Measurements from ENCODE around the gene POU6F2. TPM values are rescaled to one million over a fixed set of nuclear protein-coding genes. Genes with fewer than 3 reads are reported as not detected.

Gene POU6F2
- total RNA-seq, 2 experiments from 2014 or later: not detected

DNA sequence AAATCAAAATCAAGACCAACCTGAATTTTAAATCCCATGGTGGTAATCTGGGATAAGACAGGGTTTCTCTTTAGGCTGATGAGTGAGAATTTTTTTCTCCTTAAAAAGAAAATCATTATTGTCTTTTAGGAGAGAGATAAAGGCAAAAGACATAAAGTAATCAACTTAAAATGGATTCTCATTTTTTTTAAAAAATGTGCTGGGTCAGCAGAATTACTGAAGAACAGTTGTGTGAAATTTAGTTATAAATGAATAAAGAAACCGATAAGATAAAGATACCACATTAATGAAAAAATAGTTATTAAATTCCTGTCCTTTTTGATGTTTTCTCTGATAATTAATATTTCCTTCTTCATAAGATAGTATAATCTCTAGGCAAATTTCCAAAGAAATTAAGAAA, 427.2 kb downstream of the POU6F2 start:
- DNase-seq: no peak
- TF ChIP-seq, protein P1, sequence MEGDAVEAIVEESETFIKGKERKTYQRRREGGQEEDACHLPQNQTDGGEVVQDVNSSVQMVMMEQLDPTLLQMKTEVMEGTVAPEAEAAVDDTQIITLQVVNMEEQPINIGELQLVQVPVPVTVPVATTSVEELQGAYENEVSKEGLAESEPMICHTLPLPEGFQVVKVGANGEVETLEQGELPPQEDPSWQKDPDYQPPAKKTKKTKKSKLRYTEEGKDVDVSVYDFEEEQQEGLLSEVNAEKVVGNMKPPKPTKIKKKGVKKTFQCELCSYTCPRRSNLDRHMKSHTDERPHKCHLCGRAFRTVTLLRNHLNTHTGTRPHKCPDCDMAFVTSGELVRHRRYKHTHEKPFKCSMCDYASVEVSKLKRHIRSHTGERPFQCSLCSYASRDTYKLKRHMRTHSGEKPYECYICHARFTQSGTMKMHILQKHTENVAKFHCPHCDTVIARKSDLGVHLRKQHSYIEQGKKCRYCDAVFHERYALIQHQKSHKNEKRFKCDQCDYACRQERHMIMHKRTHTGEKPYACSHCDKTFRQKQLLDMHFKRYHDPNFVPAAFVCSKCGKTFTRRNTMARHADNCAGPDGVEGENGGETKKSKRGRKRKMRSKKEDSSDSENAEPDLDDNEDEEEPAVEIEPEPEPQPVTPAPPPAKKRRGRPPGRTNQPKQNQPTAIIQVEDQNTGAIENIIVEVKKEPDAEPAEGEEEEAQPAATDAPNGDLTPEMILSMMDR (IDR thresholded peaks at IDR 0.05): no peak
- no peaks in the 10 kb centered on the region for H3K4me1 Mint-ChIP-seq (ENCODE audit: low read depth)
- no peak for ATAC-seq
- no peaks in the 10 kb centered on the region for H3K9me3 Mint-ChIP-seq
- no peaks in the 10 kb centered on the region for H3K36me3 Mint-ChIP-seq (ENCODE audit: low read depth)
- H3K4me3 Mint-ChIP-seq: no peak overlapping the region
- intact Hi-C loops (cut with micrococcal nuclease): no loop called here
- H3K27me3 Mint-ChIP-seq: no peaks in the 10 kb centered on the region
- no peak overlapping the region for H3K27ac Mint-ChIP-seq
- ChIA-PET CTCF (no interaction called here), POLR2A (no interaction called here)

DNA sequence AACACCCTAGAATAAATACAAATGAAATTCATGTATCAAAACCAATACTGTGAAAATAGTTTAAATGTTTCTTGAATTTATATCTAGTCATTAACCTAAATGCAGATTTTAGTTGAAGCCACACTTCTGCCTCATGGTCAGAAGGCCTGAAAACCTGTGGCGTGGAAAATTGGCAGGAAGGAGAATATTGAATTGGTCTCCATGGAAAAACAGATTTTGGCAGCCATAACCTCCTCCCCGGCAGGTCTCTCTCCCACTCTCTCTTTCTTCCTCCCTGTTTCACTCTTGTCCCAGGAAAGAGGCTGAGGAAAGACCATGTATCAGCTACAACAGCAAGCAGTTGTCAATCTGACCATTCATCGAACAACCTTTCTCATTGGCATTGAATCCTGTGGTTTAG, 427.9 kb downstream of the POU6F2 start:
- no peak overlapping the region for H3K27ac Mint-ChIP-seq
- no peak overlapping the region for H3K4me3 Mint-ChIP-seq

DNA sequence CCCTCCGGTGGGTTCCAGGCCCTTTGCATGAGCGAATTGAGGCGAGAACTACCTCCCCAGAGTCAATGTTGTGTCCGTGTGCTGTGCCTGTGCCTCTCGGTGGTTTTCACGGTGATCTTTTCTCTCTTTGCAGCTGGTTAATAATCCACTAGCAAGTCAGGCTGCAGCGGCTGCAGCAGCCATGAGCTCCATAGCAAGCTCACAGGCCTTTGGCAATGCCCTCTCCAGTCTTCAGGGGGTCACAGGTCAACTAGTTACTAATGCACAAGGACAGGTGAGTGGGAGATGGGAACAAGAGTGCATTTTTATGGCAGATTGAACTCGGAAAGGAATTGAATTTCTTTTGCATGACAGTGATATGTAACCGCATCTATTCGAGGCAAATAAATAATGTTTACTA, 428.8 kb downstream of the POU6F2 start:
- ATAC-seq (no peak), DNase-seq (no peak)
- ChIA-PET CTCF (no interaction called here), POLR2A (interaction anchor here (1.4 kb wide), 1 partner anchor 42 kb away, joined by 3 read pairs; no protein-coding TSS in a partner anchor)
- Mint-ChIP-seq H3K4me3 (no peak overlapping the region), H3K27ac (no peak overlapping the region), H3K9me3 (no peaks in the 10 kb centered on the region), H3K27me3 (peaks cover under 1% of the 10 kb centered on the region), H3K4me1 (ENCODE audit: low read depth) (no peaks in the 10 kb centered on the region), H3K36me3 (ENCODE audit: low read depth) (no peaks in the 10 kb centered on the region)
- intact Hi-C loops (cut with micrococcal nuclease): no loop called here
- TF ChIP-seq, protein P1 (IDR thresholded peaks at IDR 0.05): no peak

More for the DNA sequence above, 427.9 kb downstream of the POU6F2 start:
- H3K9me3 Mint-ChIP-seq: no peaks in the 10 kb centered on the region
- POLR2A ChIA-PET: no interaction called here
- intact Hi-C loops (cut with micrococcal nuclease): no loop called here
- no peaks in the 10 kb centered on the region for H3K36me3 Mint-ChIP-seq (ENCODE audit: low read depth)
- no peaks in the 10 kb centered on the region for H3K4me1 Mint-ChIP-seq (ENCODE audit: low read depth)
- no peaks in the 10 kb centered on the region for H3K27me3 Mint-ChIP-seq
- ATAC-seq (no peak), DNase-seq (no peak)
- TF ChIP-seq, protein P1 (IDR thresholded peaks at IDR 0.05): no peak
- CTCF ChIA-PET: no interaction called here

DNA sequence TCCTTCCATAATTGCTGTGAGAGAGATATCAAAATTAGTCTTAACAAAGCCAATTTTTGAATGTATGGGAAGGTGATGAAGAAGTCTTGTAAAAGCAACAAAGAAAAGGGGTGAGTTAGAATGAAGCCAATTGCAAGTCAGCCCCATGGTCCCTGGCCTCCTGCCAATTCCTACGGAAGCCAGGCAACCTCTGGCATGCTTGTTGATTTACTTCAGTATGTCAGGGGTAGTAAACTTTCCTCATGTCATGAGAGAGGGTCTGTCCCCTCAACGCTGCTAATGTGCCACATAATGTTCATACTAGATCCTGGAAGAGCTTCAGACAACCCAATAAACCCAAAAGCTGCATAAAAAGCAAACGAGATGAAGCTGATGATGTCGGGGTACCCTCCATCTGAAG, 429.4 kb downstream of the POU6F2 start:
- Mint-ChIP-seq H3K4me1 (ENCODE audit: low read depth) (no peaks in the 10 kb centered on the region), H3K27ac (no peak overlapping the region), H3K27me3 (peaks cover 4% of the 10 kb centered on the region), H3K9me3 (no peaks in the 10 kb centered on the region), H3K4me3 (no peak overlapping the region), H3K36me3 (ENCODE audit: low read depth) (no peaks in the 10 kb centered on the region)
- TF ChIP-seq, protein P1 (IDR thresholded peaks at IDR 0.05): no peak
- DNase-seq: no peak
- ChIA-PET CTCF (no interaction called here), POLR2A (interaction anchor here (1.4 kb wide), 1 partner anchor 41 kb away, joined by 3 read pairs; no protein-coding TSS in a partner anchor)
- intact Hi-C loops (cut with micrococcal nuclease): no loop called here
- no peak for ATAC-seq

DNA sequence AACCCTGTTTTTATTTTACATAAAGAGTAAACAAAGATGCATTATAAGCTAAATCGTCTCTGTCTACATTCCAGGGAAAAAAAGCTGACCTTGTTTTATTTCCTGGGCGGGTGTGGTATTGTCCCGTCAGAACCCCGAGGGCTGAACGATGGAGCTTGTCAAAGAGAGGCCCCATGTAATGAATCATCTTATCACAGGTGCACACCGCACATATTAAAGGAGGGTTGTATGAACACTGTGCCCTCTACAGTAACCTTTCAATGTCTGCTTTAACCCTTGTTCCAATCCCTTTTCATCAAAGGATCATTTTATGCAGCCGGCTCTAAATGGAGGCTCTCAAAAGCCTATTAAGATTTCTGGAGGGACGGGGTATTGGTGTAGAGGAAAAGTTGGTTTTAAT, 430.0 kb downstream of the POU6F2 start:
- no peak overlapping the region for H3K27ac Mint-ChIP-seq
- H3K9me3 Mint-ChIP-seq: no peaks in the 10 kb centered on the region
- peaks cover 6% of the 10 kb centered on the region for H3K27me3 Mint-ChIP-seq
- ATAC-seq (no peak), DNase-seq (no peak)
- H3K4me3 Mint-ChIP-seq: no peak overlapping the region
- POLR2A ChIA-PET: no interaction called here
- H3K36me3 Mint-ChIP-seq (ENCODE audit: low read depth): no peaks in the 10 kb centered on the region
- TF ChIP-seq, protein P1 (IDR thresholded peaks at IDR 0.05): no peak
- CTCF ChIA-PET: interaction anchor here (1.1 kb wide), 1 partner anchor 58 kb away, joined by 3 read pairs; no protein-coding TSS in a partner anchor
- H3K4me1 Mint-ChIP-seq (ENCODE audit: low read depth): no peaks in the 10 kb centered on the region
- intact Hi-C loops (cut with micrococcal nuclease): no loop called here
